ENCODE results near the gene CD9.

CD9 gene

DNA sequence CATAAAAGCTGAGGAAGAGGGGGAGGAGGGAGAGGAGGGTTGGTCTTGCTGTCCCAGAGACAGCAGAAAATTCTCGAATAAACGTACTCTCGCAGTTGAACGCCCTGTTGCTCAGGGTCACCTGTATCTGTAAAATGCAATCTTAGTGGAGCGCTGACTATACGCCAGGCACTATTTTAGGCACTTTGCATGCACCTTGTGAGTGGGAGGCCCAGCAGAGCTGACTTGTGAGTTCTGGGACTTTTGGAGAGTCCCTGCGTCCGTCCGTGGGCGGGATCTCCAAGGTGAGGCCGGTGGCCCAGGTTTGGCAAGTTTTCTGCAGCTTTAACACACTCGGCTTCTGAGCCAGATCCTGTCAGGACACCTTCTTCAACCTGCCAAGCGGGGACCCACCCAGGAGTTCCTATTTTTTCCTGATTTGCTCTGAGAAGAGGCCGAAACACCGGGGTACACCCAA is 77.8 kb downstream of the CD9 start:
- DNase-seq: no peak

DNA sequence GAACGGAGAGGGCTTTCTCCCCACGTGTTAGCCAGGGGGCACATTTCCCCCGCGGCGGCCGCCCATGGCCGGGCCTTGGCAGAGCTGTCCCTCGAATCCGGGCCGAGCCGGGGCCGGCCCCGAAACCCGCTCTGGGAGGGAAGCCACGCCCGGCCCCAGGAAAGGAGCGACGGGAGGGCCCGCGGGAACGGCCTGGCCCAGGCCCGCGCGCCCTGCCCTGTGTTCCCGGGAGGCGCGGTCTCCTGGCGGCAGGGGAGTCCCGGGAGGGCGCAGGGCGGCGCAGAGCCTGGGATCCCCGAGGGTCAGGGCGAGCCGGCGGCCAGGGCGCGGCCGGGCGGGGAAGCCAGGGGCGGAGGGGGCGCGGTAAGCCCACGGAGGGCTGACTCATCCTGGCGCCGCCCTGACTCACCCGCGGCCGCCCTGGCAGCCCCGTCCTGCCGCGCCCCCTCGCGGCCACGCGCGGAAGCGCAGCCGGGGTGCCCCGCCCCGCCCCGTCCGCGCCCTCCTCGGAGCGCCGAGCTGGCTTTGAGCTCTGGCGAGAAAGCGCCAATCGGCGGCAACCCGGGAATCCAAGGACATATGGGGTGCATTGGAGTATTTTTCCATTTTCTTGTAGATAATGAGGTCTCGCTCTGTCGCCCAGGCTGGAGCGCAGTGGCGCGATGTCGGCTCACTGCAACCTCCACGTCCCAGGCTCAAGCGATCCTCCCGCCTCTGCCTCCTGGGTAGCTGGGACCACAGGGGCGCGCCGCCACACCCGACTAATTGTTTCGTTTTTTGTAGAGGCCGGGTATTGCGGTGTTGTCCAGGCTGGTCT is 78.4 kb downstream of the CD9 start:
- DNase-seq: peak; percentile 92

DNA sequence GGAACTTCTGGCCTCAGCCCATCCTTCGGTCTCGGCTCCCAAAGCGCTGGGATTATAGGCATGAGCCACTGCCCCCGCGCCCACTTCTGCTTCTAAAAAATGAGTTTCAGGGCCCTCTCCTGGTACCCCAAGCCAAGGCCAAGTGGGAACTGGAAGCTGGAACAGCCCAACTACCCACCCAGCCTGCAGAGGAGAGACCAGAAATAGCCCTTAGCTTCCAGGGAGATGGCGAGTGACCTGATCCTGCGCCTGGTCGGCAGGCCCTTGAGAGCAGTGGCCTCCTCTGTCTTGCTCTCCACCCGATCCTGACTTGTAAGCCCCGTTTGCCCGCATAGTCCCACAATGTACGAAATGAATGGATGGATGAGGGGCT is 79.0 kb downstream of the CD9 start:
- no peak for DNase-seq

DNA sequence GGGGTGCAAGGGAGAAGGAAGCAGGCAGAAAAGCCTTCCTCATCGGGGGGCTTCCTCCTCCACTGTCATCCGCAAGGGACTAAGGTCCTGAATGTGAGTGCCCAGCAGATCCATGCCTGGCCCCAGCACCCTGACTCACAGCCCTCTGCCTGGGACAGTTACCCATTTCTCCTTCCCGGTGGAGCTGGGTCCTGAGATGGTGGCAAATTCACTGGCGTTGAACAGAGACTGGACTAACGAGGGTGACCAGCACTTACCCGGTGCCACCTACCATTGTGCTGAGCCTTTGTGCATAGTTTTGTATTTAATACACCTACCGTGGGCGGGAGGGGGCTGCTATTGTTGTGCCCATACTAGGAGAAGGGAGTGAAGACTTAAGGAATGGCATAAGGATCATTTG is 79.4 kb downstream of the CD9 start:
- no peak for DNase-seq

DNA sequence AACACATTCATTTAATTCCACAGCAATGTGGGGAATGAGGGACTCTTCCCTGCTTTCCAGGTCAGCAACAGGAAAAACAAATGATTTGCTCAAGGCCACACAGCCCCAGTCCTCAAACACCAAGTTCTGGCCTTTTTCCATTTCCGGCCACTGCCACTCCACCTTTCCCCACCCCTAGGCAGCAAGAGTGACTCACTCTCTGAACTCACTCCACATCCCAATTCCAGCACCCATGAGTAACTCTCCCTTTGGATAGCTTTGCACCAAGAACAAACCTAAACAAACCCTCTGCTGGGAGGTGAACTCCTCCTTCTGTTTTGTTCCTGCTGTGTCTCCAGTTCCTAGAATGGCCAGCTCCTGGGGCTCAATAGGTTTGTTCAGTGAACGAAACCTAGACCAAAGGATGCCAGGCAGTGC is 79.9 kb downstream of the CD9 start:
- no peak for DNase-seq

DNA sequence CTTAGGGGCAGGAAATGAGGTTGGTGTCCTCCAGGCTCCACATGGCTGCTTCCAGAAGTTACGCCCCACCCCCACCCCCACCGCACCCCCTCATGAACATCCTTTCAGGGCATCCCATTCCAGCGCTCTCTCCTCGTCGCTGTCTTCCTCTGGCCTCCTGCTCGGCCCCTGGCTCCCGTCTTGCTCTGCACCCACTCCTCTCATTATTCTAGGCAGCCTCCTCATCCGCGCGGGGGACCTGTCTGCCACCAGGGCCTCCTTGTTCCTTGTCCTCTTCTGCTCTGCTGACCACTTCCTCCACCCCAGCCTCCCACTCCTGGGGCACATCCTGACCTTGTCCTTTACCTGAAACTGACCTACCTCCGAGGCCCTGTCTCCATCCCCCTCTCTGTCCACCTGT is 80.5 kb downstream of the CD9 start:
- no peak for DNase-seq

DNA sequence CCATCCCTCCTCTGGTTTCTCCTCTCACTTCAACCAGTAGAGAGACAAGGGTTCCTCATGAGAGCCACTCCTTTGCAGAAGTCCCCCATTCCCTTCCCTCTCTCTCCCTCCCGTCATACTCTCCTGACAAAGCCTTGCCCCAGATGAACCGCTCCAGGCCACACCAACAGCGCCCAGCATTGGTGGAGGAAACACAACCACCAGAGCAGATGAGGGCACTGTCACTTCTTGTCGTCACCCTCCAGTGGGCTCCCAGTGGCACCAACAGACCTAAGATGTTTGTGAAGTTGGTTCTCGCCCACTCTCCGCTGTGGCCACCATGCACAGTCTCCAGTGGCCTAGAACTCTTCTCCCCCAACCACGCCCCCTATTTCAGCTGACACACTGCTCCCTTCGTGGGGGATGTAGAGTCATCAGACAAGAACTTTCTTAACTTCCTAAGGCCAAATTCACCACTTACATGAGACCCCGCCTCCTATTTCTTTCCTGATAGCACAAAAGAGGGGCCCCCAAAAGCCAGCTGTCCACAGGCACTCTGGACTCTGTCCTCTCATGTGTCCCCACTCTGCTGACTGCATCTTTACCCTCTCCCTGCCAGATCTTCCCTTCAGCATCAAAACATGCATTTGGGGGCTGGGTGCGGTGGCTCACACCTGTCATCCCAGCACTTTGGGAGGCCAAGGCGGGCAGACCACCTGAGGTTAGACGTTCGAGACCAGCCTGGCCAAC is 81.0 kb downstream of the CD9 start:
- no peak for DNase-seq

DNA sequence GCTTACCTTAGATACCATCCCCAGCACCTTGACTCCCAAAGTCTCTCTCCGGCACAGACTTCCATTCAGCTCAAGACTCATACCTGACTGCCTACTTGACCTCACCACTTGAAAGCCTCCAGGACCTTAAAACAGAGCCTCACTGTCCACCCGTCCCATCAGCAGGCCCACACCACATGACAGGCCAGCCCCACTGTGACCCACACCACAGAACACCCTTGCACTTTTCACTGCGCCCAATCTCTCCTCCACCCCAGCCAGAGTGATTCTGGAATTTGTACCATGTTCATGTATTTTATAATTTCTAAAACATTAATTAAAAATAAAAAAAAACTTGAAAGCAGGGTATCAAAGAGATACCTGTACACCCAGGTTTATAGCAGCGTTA is 82.2 kb downstream of the CD9 start:
- no peak for DNase-seq

DNA sequence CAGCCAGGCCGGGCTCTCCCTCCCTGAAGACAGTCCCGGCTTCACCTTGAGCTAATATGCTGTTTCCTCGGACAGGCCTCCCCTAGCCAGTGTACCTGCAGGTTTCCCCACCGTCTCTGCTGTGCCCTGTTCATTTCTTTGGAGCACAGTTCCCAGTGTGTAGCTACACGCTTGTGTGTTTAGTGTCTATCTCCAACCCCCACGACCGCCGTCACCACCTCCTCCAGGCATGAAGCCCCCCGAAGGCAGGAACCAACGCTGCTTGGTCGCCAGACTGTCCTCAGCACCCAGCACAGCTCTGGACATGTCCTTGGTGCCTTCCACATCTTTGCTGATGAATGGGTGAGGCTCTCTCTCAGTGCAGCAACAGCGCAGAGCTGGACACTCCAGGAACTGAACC is 84.1 kb downstream of the CD9 start:
- DNase-seq: no peak

DNA sequence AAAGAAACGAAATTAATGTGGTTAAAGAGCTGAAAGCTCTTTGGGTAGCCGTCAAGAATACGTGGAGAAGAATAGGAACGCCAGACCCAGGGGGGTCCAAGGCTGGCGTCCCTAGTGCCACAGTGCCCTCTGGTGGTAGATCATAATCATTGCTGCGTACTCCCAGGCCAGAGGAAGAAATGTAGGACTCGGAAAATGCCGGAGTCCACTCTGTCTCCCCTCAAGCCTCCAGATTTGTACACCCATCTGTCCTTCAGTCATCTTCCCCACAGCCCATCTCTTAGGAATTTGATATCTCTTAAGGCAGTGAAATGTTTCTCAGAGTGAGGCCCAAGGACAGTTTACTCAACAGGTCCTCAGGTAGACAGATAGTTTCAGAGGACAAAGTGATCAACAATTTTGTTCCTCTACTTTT is 84.9 kb downstream of the CD9 start:
- DNase-seq: peak; percentile 85

DNA sequence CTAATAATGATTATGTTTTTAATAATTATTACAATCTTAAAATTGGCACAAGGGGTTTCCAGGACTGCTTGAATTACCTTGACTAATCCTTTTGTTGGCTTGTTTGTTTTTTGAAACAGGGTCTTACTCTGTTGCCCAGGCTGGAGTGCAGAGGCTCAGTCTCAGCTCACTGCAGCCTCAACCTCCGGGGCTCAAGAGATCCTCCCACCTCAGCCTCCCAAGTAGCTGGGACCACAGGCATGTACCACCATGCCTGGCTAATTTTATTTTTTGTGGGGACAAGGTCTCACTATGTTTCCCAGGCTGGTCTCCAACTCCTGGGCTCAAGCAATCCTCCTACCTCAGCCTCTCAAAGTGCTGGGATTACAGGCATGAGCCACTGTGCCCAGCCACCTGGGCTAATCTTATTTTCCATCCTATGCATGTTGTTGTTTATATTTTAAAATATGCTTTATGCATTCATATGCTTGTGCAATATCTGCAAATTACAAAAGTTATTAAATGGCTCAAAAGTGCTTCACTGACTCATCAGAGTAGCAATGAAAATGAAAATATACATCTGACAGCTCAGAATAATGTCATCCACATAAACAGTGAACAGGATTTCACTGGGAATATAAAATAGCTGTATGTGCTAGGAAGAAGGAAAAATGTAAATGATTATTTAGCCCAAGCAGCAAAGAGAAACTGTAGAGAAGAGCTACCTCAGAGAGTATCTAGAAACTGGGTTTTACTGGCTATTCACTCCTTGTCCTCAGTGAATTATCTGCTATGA is 85.5 kb downstream of the CD9 start:
- DNase-seq: no peak
